ENCODE data around the gene SERAC1. TPM values are rescaled to one million over a fixed set of nuclear protein-coding genes. Genes with fewer than 3 reads are reported as not detected.
A peak's percentile ranks its signal among the peaks of the same experiment; 100 is the strongest.

SERAC1 gene
- total RNA-seq, 1 donor from 2014 or later: 9.5 TPM

GRCh38 chr6:158095671-158096070 lies 72.4 kb downstream of the SERAC1 start:
- no peaks in the 10 kb centered on the region for H3K27me3 ChIP-seq (ENCODE audit: control insufficient read depth, insufficient read depth, low read length)
- DNase-seq (ENCODE audit: low read depth): no peak
- H3K36me3 ChIP-seq (ENCODE audit: control insufficient read depth, insufficient read depth, low read length): peaks cover 5% of the 10 kb centered on the region
- no peak for TF ChIP-seq CTCF (IDR thresholded peaks at IDR 0.05; ENCODE audit: insufficient read depth, low read length, poor library complexity, severe bottlenecking)
- no peak overlapping the region for H3K4me3 ChIP-seq (ENCODE audit: low read depth, low read length)

- Histone ChIP-seq H3K4me3 (ENCODE audit: low read depth, low read length) (no peak overlapping the region), H3K27me3 (ENCODE audit: control insufficient read depth, insufficient read depth, low read length) (no peaks in the 10 kb centered on the region), H3K36me3 (ENCODE audit: control insufficient read depth, insufficient read depth, low read length) (peaks cover 5% of the 10 kb centered on the region)
- TF ChIP-seq CTCF (IDR thresholded peaks at IDR 0.05; ENCODE audit: insufficient read depth, low read length, poor library complexity, severe bottlenecking): no peak
- no peak for DNase-seq (ENCODE audit: low read depth)
Observed at GRCh38 chr6:158095031-158095430, 73.0 kb downstream of the SERAC1 start.

- Histone ChIP-seq H3K4me3 (ENCODE audit: low read depth, low read length) (no peak overlapping the region), H3K27me3 (ENCODE audit: control insufficient read depth, insufficient read depth, low read length) (no peaks in the 10 kb centered on the region), H3K36me3 (ENCODE audit: control insufficient read depth, insufficient read depth, low read length) (peaks cover 6% of the 10 kb centered on the region)
- no peak for DNase-seq (ENCODE audit: low read depth)
- no peak for TF ChIP-seq CTCF (IDR thresholded peaks at IDR 0.05; ENCODE audit: insufficient read depth, low read length, poor library complexity, severe bottlenecking)
Observed at GRCh38 chr6:158092806-158093205, 75.3 kb downstream of the SERAC1 start.

GRCh38 chr6:158087224-158087867 lies 80.7 kb downstream of the SERAC1 start:
- Histone ChIP-seq H3K36me3 (ENCODE audit: control insufficient read depth, insufficient read depth, low read length) (peaks cover 2% of the 10 kb centered on the region), H3K27me3 (ENCODE audit: control insufficient read depth, insufficient read depth, low read length) (no peaks in the 10 kb centered on the region), H3K4me3 (ENCODE audit: low read depth, low read length) (no peak overlapping the region)
- TF ChIP-seq CTCF (IDR thresholded peaks at IDR 0.05; ENCODE audit: insufficient read depth, low read length, poor library complexity, severe bottlenecking): no peak
- DNase-seq (ENCODE audit: low read depth): no peak

GRCh38 chr6:158086504-158087223 lies 81.4 kb downstream of the SERAC1 start:
- Histone ChIP-seq H3K4me3 (ENCODE audit: low read depth, low read length) (no peak overlapping the region), H3K27me3 (ENCODE audit: control insufficient read depth, insufficient read depth, low read length) (no peaks in the 10 kb centered on the region), H3K36me3 (ENCODE audit: control insufficient read depth, insufficient read depth, low read length) (peaks cover 2% of the 10 kb centered on the region)
- TF ChIP-seq CTCF (IDR thresholded peaks at IDR 0.05; ENCODE audit: insufficient read depth, low read length, poor library complexity, severe bottlenecking): no peak
- peak; percentile 91 for DNase-seq (ENCODE audit: low read depth)
